ENCODE data around the gene FASTKD2. TPM values are rescaled to one million over a fixed set of nuclear protein-coding genes. Genes with fewer than 3 reads are reported as not detected.

FASTKD2 gene
- 27.0 and 39.9 TPM in 2 replicates for total RNA-seq (ENCODE audit: low replicate concordance)

DNA sequence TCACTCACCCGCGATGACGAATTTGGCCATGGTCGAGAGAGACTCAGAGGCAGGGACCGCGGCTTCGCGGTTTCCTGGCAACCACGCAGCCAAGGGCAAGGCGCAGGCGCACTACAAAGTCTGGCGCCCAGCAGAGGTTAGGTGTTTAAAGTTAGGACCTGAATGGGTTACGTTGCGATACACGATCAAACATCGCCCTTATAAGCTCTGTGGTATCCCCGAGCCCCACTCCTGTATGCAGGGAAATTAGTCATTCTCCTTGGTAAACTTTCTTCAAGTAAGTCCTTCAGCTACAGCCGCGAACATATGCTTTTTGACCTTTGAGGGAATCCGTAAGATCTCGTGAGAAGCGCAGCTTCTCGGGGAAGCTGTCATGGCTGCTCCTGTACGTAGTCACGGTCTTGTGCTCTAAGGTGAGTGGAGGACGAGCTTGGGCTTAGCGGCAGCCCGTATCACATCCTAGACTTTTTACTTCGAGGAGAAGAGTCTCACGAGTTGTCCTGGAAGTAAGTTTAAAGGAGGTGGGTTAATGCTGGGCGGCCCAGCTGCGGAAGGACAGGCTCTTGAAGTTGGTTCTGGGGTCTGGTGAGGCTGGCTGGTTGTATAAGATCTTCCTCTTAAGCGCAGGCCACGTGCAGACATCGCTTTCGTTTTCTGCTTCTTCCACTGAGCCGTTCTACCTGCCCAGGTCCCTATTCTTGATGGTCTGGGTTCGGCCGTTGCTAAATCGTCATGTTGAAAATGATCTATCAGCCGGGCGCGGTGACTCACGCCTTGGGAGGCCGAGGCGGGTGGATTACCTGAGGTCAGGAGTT lies at the start of gene FASTKD2, which contains the start of gene MDH1B:
TSS of gene FASTKD2 (plus strand) at position 365 of the 815 bp plus-strand sequence. CDS start 1,088 bp downstream, outside the sequence.
TSS of gene MDH1B (minus strand) at position 87 of the 815 bp plus-strand sequence. CDS start at position 30, 57 bp downstream.

DNA sequence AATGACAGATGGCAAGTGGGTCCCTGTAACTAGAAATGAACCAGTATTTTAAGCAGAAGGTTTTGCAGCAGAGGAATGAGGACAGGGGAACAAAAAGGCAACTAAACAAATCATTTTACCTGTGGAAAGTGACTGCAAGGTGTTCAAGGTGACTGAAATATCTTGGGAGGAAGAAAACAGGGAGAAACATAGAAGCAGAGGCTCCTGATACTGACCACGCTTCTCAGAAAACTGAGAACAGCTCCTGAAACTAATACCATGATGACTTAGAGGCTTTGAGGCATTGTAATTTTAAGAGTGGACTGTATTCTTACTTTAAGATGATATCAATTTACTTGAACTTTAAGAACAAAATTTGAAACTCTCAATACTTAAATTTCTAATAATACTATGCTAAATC lies 47.1 kb upstream of the FASTKD2 start, which contains the start of gene DYTN:
TSS of gene DYTN (minus strand) at position 101 of the 400 bp plus-strand sequence. CDS start 117 bp downstream, outside the sequence.

Other genes starting within 250 kb of the FASTKD2 start
- not detected in 2 replicates for gene FAM237A, start 123.1 kb upstream of the FASTKD2 start, total RNA-seq (ENCODE audit: low replicate concordance)
- not detected in 2 replicates for gene DYTN, start 47.2 kb upstream of the FASTKD2 start, total RNA-seq (ENCODE audit: low replicate concordance)
- gene MDH1B, start 278 bp upstream of the FASTKD2 start, total RNA-seq (ENCODE audit: low replicate concordance), result 0.82 and 0.83 TPM in 2 replicates
- 0.47 TPM in 1 of 2 replicates, not detected in the other for gene CPO, start 173.9 kb downstream of the FASTKD2 start, total RNA-seq (ENCODE audit: low replicate concordance)